Testis (tissue), 2 donors: ENCODE results near the gene TOX3.

Experiments used
- POLR2A ChIP-seq: fragments of 450-650 bp; IDR thresholded peaks from one replicate; pipeline ENCODE4 v1.6.1; 2017; ENCODE audit warnings: antibody characterized with exemption, mild to moderate bottlenecking, moderate library complexity
- TF ChIP-seq, protein P1 (sequence below), 3 experiments: fragments of 450-650 bp in 2 of 3; fragments of 200-600 bp in 1 of 3; sonication (generic) in 1 of 3; IDR thresholded peaks; one replicate each; pipeline ENCODE4 v1.5.1; 2016 to 2019; ENCODE audit warnings: antibody characterized with exemption in 3 of 3, mild to moderate bottlenecking in 2 of 3, moderate library complexity in 1 of 3

GRCh38 chr16:52494621-52495020, 52.3 kb downstream of the TOX3 start:
- TF ChIP-seq, protein P1, sequence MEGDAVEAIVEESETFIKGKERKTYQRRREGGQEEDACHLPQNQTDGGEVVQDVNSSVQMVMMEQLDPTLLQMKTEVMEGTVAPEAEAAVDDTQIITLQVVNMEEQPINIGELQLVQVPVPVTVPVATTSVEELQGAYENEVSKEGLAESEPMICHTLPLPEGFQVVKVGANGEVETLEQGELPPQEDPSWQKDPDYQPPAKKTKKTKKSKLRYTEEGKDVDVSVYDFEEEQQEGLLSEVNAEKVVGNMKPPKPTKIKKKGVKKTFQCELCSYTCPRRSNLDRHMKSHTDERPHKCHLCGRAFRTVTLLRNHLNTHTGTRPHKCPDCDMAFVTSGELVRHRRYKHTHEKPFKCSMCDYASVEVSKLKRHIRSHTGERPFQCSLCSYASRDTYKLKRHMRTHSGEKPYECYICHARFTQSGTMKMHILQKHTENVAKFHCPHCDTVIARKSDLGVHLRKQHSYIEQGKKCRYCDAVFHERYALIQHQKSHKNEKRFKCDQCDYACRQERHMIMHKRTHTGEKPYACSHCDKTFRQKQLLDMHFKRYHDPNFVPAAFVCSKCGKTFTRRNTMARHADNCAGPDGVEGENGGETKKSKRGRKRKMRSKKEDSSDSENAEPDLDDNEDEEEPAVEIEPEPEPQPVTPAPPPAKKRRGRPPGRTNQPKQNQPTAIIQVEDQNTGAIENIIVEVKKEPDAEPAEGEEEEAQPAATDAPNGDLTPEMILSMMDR (IDR thresholded peaks at IDR 0.05), result no peak
- TF ChIP-seq POLR2A, result no peak
